ENCODE measurements around the gene CYTH2.
A peak's percentile ranks its signal among the peaks of the same experiment; 100 is the strongest.

The CYTH2 gene

DNA sequence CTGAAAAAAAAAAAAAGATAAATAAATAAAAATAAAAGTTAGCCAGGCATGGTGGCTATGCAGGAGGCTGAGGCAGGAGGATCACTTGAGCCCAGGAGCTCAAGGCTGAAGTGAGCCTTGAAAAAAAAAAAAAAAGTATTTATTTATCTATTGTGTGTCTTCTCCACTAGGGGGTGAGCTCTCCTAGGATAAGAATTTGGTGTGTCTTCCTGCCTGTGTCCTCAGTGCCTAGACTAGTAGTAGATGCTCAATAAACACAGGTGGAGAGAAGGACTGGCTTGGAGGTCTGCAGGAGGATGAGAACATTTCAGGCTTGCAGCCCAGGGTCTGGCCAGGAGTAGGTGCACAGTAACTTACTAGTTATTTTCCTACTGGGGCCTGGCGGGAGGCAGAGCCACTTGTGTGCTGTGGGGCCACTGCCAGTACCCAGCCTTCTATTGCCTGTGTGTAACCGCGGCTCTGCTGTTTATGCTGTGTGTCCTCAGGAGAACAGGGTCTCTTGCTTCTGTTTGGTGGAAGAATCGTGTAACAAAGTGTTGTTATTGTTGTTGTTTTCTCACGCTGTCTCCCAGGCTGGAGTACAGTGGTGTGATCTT, 37.1 kb downstream of the CYTH2 start (continued):
- TF ChIP-seq, protein P1, sequence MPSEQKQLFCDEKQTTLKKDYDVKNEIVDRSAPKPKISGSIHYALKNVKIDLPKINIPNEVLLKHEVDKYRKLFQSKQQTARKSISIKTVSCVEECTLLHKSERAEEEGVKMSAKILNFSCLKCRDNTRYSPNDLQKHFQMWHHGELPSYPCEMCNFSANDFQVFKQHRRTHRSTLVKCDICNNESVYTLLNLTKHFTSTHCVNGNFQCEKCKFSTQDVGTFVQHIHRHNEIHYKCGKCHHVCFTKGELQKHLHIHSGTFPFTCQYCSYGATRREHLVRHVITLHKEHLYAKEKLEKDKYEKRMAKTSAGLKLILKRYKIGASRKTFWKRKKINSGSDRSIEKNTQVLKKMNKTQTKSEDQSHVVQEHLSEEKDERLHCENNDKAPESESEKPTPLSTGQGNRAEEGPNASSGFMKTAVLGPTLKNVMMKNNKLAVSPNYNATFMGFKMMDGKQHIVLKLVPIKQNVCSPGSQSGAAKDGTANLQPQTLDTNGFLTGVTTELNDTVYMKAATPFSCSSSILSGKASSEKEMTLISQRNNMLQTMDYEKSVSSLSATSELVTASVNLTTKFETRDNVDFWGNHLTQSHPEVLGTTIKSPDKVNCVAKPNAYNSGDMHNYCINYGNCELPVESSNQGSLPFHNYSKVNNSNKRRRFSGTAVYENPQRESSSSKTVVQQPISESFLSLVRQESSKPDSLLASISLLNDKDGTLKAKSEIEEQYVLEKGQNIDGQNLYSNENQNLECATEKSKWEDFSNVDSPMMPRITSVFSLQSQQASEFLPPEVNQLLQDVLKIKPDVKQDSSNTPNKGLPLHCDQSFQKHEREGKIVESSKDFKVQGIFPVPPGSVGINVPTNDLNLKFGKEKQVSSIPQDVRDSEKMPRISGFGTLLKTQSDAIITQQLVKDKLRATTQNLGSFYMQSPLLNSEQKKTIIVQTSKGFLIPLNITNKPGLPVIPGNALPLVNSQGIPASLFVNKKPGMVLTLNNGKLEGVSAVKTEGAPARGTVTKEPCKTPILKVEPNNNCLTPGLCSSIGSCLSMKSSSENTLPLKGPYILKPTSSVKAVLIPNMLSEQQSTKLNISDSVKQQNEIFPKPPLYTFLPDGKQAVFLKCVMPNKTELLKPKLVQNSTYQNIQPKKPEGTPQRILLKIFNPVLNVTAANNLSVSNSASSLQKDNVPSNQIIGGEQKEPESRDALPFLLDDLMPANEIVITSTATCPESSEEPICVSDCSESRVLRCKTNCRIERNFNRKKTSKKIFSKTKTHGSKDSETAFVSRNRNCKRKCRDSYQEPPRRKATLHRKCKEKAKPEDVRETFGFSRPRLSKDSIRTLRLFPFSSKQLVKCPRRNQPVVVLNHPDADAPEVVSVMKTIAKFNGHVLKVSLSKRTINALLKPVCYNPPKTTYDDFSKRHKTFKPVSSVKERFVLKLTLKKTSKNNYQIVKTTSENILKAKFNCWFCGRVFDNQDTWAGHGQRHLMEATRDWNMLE (tag by site-specific recombination; conservative IDR thresholded peaks at IDR 0.05; ENCODE audit: low read depth), result no peak
- TF ChIP-seq ZXDB (tag by site-specific recombination; IDR thresholded peaks at IDR 0.05) (0 out of 2 replicates have a peak, but pooled peaks have one; percentile 34), SCRT1 (tag by site-specific recombination; IDR thresholded peaks at IDR 0.05; ENCODE audit: borderline replicate concordance) (no peak), ZNF221 (tag by site-specific recombination; IDR thresholded peaks at IDR 0.05; ENCODE audit: borderline replicate concordance) (no peak), ZNF133 (tag by site-specific recombination; IDR thresholded peaks at IDR 0.05) (no peak), ZNF169 (tag by site-specific recombination; IDR thresholded peaks at IDR 0.05) (no peak), KLF8 (tag by site-specific recombination; IDR thresholded peaks at IDR 0.05) (0 out of 2 replicates have a peak, but pooled peaks have one; percentile 17), ZNF488 (tag by site-specific recombination; IDR thresholded peaks at IDR 0.05) (no peak), ZNF692 (tag by site-specific recombination; IDR thresholded peaks at IDR 0.05) (0 out of 2 replicates have a peak, but pooled peaks have one; percentile 25)
- TF ChIP-seq, protein P2, sequence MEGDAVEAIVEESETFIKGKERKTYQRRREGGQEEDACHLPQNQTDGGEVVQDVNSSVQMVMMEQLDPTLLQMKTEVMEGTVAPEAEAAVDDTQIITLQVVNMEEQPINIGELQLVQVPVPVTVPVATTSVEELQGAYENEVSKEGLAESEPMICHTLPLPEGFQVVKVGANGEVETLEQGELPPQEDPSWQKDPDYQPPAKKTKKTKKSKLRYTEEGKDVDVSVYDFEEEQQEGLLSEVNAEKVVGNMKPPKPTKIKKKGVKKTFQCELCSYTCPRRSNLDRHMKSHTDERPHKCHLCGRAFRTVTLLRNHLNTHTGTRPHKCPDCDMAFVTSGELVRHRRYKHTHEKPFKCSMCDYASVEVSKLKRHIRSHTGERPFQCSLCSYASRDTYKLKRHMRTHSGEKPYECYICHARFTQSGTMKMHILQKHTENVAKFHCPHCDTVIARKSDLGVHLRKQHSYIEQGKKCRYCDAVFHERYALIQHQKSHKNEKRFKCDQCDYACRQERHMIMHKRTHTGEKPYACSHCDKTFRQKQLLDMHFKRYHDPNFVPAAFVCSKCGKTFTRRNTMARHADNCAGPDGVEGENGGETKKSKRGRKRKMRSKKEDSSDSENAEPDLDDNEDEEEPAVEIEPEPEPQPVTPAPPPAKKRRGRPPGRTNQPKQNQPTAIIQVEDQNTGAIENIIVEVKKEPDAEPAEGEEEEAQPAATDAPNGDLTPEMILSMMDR (tag by site-specific recombination; IDR thresholded peaks at IDR 0.05), result peak; percentile 49

DNA sequence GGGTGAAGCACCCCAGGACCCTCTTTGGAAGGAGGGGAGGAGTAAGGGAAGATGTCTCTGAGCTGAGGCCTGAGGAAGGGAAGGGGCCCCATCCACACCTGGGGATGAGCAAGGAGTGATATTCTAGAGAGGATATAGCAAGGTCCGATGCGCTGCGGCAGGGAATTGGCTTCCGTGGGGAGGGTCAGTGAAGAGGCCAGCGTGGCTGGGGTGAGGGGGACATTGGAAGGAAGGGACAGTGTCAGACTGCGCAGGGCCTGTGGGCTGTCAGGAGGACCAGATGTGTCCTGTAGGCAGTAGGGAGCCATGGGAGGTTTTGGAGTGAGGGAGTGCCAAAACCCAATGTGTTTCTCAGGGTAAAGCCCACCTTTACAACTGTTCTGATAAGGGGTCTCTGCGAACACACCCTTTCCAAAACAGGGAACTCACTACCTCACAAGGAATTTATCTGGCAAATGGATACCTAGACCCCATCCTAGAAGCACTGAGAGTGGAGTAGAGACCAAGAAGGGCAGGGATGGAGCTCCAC, 38.8 kb downstream of the CYTH2 start:
- Histone ChIP-seq H3K4me1 (ENCODE audit: control insufficient read depth, insufficient read depth, low read length) (no peaks in the 10 kb centered on the region), H3K9me3 (ENCODE audit: control insufficient read depth, insufficient read depth, low read depth, low read length) (no peaks in the 10 kb centered on the region), H3K4me3 (ENCODE audit: low read depth, low read length) (no peak overlapping the region), H3K27ac (ENCODE audit: extremely low read depth, low read depth, low read length) (no peak overlapping the region), H3K36me3 (ENCODE audit: control insufficient read depth in 2 of 2, insufficient read depth in 1 of 2, low read length in 2 of 2) (no peaks in the 10 kb centered on the region)
- TF ChIP-seq ZNF16 (tag by site-specific recombination; IDR thresholded peaks at IDR 0.05; ENCODE audit: low read depth), result peak; percentile 93
- no peak for TF ChIP-seq ZNF623 (tag by site-specific recombination; IDR thresholded peaks at IDR 0.05)
- POLR2A ChIA-PET, result interaction anchor here (0.9 to 1.7 kb wide), 3 partner anchors 15 to 111 kb away, joined by 3 to 5 read pairs (median 4); partner anchors contain the start of gene RPL18
- CTCF ChIA-PET, result interaction anchor here (0.7 to 8.2 kb wide), 9 partner anchors 17 to 397 kb away, joined by 3 to 272 read pairs (median 4); partner anchors contain the start of genes RPL18 and SPHK2

Data from HEK293 (cell line).